GM12874 (cell line): ENCODE results near the gene NAA60.

ENCODE experiments used
- CTCF ChIP-seq: IDR thresholded peaks from 2 replicates; pipeline ENCODE4 v1.5.1; 2011; ENCODE audit warnings: low read depth, mild to moderate bottlenecking, control low read depth, low read length, moderate library complexity; ENCODE audit not compliant: insufficient read depth

NAA60 gene

GRCh38 chr16:3510416-3510815 is 66.9 kb downstream of the NAA60 start:
- TF ChIP-seq CTCF: no peak

- no peak for TF ChIP-seq CTCF
These were observed 68.1 kb downstream of the NAA60 start for GRCh38 chr16:3511286-3512180.

GRCh38 chr16:3513892-3514583 is 70.6 kb downstream of the NAA60 start:
- TF ChIP-seq CTCF: no peak

GRCh38 chr16:3514621-3515020 is 71.1 kb downstream of the NAA60 start:
- TF ChIP-seq CTCF: no peak

GRCh38 chr16:3515897-3516296 is 72.4 kb downstream of the NAA60 start:
- TF ChIP-seq CTCF: no peak

- no peak for TF ChIP-seq CTCF
These were observed 75.0 kb downstream of the NAA60 start for GRCh38 chr16:3518292-3518985.

- TF ChIP-seq CTCF: no peak
These were observed 75.5 kb downstream of the NAA60 start for GRCh38 chr16:3518986-3519348.
